Stimulated activated CD8-positive, alpha-beta memory T cell treated with anti-CD3 and anti-CD28 coated beads, Interleukin-4, amount 100 ng/mL, for 1 hour (primary cell): ENCODE data around the gene AJM1.

Source experiments
- DNase-seq, 2 donors: peaks; one replicate each; pipeline ENCODE4 v3.0.0-alpha.2; 2020; ENCODE audit warnings: low read depth in 2 of 2, low spot score in 1 of 2

The AJM1 gene

GRCh38 chr9:136807281-136808074, 34.8 kb upstream of the AJM1 start, which contains the start of gene RABL6:
Gene RABL6 (plus strand): TSS chr9:136807948. CDS start chr9:136808197, 249 bp downstream.
- peak; percentile 40 to 65 for DNase-seq

- peak in 1 of 2 donors; percentile 17 for DNase-seq
Measured at GRCh38 chr9:136808075-136808805, 34.0 kb upstream of the AJM1 start.

- DNase-seq = no peak
Measured at GRCh38 chr9:136808806-136809158, 33.5 kb upstream of the AJM1 start.

GRCh38 chr9:136814725-136815421, 27.4 kb upstream of the AJM1 start:
- DNase-seq = no peak

- DNase-seq = no peak
Measured at GRCh38 chr9:136815422-136815782, 26.9 kb upstream of the AJM1 start.

GRCh38 chr9:136820971-136821825, 21.1 kb upstream of the AJM1 start:
- DNase-seq = no peak

GRCh38 chr9:136821826-136822544, 20.3 kb upstream of the AJM1 start:
- no peak for DNase-seq

GRCh38 chr9:136823136-136824046, 18.9 kb upstream of the AJM1 start:
- no peak for DNase-seq

- no peak for DNase-seq
Measured at GRCh38 chr9:136824496-136825225, 17.6 kb upstream of the AJM1 start.

- no peak for DNase-seq
Measured at GRCh38 chr9:136825295-136826187, 16.7 kb upstream of the AJM1 start.

GRCh38 chr9:136826188-136826541, 16.1 kb upstream of the AJM1 start:
- no peak for DNase-seq

GRCh38 chr9:136826703-136827582, 15.3 kb upstream of the AJM1 start:
- no peak for DNase-seq

GRCh38 chr9:136827794-136828473, 14.3 kb upstream of the AJM1 start:
- no peak for DNase-seq

- DNase-seq = no peak
Measured at GRCh38 chr9:136828474-136829140, 13.7 kb upstream of the AJM1 start.

GRCh38 chr9:136829412-136829811, 12.9 kb upstream of the AJM1 start:
- no peak for DNase-seq
